HepG2 (cell line): ENCODE measurements around the gene AMIGO1. TPM values are rescaled to one million over a fixed set of nuclear protein-coding genes. Genes with fewer than 3 reads are reported as not detected.

Source experiments
- BRCA1 ChIP-seq: sonication (generic); formaldehyde crosslinking; IDR thresholded peaks from 2 replicates; pipeline ENCODE4 v1.4.0; 2020; ENCODE audit warnings: missing genetic modification reagents
- CHCHD3 ChIP-seq: sonication (generic); formaldehyde crosslinking; IDR thresholded peaks from 2 replicates; pipeline ENCODE4 v1.8.0; 2022; ENCODE audit warnings: mild to moderate bottlenecking, missing genetic modification reagents, moderate library complexity
- KDM6A ChIP-seq: IDR thresholded peaks from 2 replicates; pipeline ENCODE4 v1.6.1; 2016; ENCODE audit warnings: low read depth
- MAZ ChIP-seq, 2 experiments: sonication (generic) in 1 of 2; formaldehyde crosslinking in 1 of 2; IDR thresholded peaks; 2 replicates each; pipeline versions ENCODE4 v1.5.0 to v1.6.1; 2012 to 2020; ENCODE audit warnings: low read depth in 2 of 2, mild to moderate bottlenecking in 2 of 2, borderline replicate concordance in 1 of 2, improper control_type of control experiment in 1 of 2, low read length in 1 of 2, missing genetic modification reagents in 1 of 2, moderate library complexity in 1 of 2
- MTA1 ChIP-seq: sonication (generic); formaldehyde crosslinking; IDR thresholded peaks from 2 replicates; pipeline ENCODE4 v1.4.0; 2020; ENCODE audit warnings: missing genetic modification reagents, mild to moderate bottlenecking, borderline replicate concordance
- NFE2 ChIP-seq: sonication (generic); formaldehyde crosslinking; IDR thresholded peaks from 2 replicates; pipeline ENCODE4 v1.4.0; 2020; ENCODE audit warnings: missing genetic modification reagents
- SMAD3 ChIP-seq: sonication (generic); formaldehyde crosslinking; IDR thresholded peaks from 2 replicates; pipeline ENCODE4 v1.4.0; 2020; ENCODE audit warnings: missing genetic modification reagents
- ZFP36L2 ChIP-seq: sonication (generic); formaldehyde crosslinking; IDR thresholded peaks from 2 replicates; pipeline ENCODE4 v1.4.0; 2020; ENCODE audit warnings: missing genetic modification reagents
- ZNF841 ChIP-seq: sonication (generic); formaldehyde crosslinking; IDR thresholded peaks from 2 replicates; pipeline ENCODE4 v1.8.1; 2023; ENCODE audit warnings: missing genetic modification reagents, borderline replicate concordance
- polyA plus RNA-seq, 8 experiments: library from polyadenylated mRNA; depleted of rRNA in 3 of 8; stranded (reverse) in 7 of 8; unstranded in 1 of 8; fragments of >200 nt; fragmentation: Illumina TruSeq in 4 of 8; extraction: Trizol in 4 of 8; gene quantifications; 2 replicates each; pipeline versions ENCODE4 v1.2.1 to v1.2.3, GENCODE V29; 2011 to 2016; ENCODE audit warnings: low read depth in 4 of 8, missing spikeins in 1 of 8, mixed read lengths in 1 of 8; ENCODE audit not compliant: insufficient read depth in 1 of 8
- total RNA-seq, 5 experiments: library from RNA; depleted of rRNA; stranded (reverse); fragments of >200 nt; fragmentation: Illumina TruSeq; extraction: Trizol; gene quantifications; 2 replicates each; pipeline ENCODE4 v1.2.3, GENCODE V29; 2016; ENCODE audit warnings: low read depth in 1 of 5
- TF ChIP-seq, protein P1 (sequence below): sonication (generic); formaldehyde crosslinking; IDR thresholded peaks from 2 replicates; pipeline ENCODE4 v1.8.0; 2022; ENCODE audit warnings: mild to moderate bottlenecking, missing genetic modification reagents, moderate library complexity
- TF ChIP-seq, protein P2 (sequence below): sonication (generic); formaldehyde crosslinking; IDR thresholded peaks from 2 replicates; pipeline ENCODE4 v1.8.0; 2023; ENCODE audit warnings: mild to moderate bottlenecking, missing genetic modification reagents
- TF ChIP-seq, protein P3 (sequence below): sonication (generic); formaldehyde crosslinking; IDR thresholded peaks from 2 replicates; pipeline ENCODE4 v1.4.0; 2020; ENCODE audit warnings: missing genetic modification reagents
- TF ChIP-seq, protein P4 (sequence below): sonication (generic); formaldehyde crosslinking; IDR thresholded peaks from 2 replicates; pipeline ENCODE4 v1.5.0; 2020; ENCODE audit warnings: missing genetic modification reagents
- TF ChIP-seq, protein P5 (sequence below): sonication (generic); formaldehyde crosslinking; IDR thresholded peaks from 2 replicates; pipeline ENCODE4 v1.8.1; 2023; ENCODE audit warnings: mild to moderate bottlenecking, missing genetic modification reagents
- TF ChIP-seq, protein P6 (sequence below): IDR thresholded peaks from 2 replicates; pipeline ENCODE4 v1.6.1; 2016; ENCODE audit warnings: low read depth, missing genetic modification reagents, missing compliant biosample characterization

Gene AMIGO1
- total and polyA plus RNA-seq, 2 of the 13 experiments (the other 11 are each of a cell fraction or from before 2014, with no cell fraction given), result 0.40 to 1.3 TPM

DNA sequence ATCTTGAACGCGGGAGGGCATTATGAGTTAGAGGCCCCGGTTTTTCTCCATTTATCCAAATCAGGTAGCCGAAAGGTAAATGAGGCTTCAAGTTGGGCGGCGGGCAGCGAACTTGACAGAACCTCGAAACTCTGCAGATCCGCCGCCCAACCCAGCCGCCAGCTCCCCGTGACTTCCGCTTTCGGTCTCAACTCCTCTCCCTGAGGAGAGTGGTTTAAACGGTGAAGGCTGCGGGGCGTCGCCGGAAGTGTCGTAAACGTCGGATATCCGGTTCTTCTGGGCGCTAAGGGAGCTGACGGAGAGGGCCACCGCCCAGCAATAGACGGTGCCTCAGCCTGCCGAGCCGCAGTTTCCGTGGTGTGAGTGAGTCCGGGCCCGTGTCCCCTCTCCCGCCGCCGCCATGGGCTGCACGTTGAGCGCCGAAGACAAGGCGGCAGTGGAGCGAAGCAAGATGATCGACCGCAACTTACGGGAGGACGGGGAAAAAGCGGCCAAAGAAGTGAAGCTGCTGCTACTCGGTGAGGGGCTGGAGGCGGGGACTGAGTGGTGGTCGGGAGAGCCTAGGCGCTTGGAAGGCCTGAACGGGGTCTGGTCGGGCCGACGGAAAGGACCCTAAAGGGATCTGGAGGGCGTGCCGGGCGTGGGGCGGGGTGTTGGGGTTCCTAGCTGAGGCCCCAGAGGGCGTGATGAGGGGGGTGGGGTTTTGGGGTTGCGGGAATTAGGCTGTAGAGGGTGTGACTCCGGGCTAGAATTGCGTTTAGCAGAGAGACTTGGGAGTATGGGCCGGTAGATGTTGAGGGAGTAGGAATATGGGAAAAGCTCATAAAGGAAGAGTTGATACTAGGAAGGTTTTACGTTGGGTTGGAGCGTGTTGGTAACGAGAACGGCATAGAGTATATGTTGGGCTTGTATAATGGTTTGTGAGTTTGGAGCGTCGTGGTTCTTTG lies 39.1 kb upstream of the AMIGO1 start, which contains the start of gene GNAI3 (continued):
- TF ChIP-seq, protein P1, sequence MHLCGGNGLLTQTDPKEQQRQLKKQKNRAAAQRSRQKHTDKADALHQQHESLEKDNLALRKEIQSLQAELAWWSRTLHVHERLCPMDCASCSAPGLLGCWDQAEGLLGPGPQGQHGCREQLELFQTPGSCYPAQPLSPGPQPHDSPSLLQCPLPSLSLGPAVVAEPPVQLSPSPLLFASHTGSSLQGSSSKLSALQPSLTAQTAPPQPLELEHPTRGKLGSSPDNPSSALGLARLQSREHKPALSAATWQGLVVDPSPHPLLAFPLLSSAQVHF (CRISPR knock-in tag), result no peak
- TF ChIP-seq, protein P2, sequence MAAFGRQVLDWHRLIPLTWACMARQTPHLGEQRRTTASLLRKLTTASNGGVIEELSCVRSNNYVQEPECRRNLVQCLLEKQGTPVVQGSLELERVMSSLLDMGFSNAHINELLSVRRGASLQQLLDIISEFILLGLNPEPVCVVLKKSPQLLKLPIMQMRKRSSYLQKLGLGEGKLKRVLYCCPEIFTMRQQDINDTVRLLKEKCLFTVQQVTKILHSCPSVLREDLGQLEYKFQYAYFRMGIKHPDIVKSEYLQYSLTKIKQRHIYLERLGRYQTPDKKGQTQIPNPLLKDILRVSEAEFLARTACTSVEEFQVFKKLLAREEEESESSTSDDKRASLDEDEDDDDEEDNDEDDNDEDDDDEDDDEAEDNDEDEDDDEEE, result no peak
- TF ChIP-seq, protein P3, sequence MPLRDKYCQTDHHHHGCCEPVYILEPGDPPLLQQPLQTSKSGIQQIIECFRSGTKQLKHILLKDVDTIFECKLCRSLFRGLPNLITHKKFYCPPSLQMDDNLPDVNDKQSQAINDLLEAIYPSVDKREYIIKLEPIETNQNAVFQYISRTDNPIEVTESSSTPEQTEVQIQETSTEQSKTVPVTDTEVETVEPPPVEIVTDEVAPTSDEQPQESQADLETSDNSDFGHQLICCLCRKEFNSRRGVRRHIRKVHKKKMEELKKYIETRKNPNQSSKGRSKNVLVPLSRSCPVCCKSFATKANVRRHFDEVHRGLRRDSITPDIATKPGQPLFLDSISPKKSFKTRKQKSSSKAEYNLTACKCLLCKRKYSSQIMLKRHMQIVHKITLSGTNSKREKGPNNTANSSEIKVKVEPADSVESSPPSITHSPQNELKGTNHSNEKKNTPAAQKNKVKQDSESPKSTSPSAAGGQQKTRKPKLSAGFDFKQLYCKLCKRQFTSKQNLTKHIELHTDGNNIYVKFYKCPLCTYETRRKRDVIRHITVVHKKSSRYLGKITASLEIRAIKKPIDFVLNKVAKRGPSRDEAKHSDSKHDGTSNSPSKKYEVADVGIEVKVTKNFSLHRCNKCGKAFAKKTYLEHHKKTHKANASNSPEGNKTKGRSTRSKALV (CRISPR knock-in tag), result no peak
- 0 out of 2 replicates have a peak, but pooled peaks have one; percentile 70 for TF ChIP-seq CHCHD3
- TF ChIP-seq, protein P4, sequence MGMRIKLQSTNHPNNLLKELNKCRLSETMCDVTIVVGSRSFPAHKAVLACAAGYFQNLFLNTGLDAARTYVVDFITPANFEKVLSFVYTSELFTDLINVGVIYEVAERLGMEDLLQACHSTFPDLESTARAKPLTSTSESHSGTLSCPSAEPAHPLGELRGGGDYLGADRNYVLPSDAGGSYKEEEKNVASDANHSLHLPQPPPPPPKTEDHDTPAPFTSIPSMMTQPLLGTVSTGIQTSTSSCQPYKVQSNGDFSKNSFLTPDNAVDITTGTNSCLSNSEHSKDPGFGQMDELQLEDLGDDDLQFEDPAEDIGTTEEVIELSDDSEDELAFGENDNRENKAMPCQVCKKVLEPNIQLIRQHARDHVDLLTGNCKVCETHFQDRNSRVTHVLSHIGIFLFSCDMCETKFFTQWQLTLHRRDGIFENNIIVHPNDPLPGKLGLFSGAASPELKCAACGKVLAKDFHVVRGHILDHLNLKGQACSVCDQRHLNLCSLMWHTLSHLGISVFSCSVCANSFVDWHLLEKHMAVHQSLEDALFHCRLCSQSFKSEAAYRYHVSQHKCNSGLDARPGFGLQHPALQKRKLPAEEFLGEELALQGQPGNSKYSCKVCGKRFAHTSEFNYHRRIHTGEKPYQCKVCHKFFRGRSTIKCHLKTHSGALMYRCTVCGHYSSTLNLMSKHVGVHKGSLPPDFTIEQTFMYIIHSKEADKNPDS (CRISPR knock-in tag), result no peak
- TF ChIP-seq NFE2, result no peak
- TF ChIP-seq MTA1 (CRISPR knock-in tag), result peak; percentile 55; the same call in 1 of the 2 replicates
- TF ChIP-seq ZFP36L2 (CRISPR knock-in tag), result no peak
- peak; percentile 24; the same call in 1 of the 2 replicates for TF ChIP-seq SMAD3 (CRISPR knock-in tag)
- TF ChIP-seq, protein P5, sequence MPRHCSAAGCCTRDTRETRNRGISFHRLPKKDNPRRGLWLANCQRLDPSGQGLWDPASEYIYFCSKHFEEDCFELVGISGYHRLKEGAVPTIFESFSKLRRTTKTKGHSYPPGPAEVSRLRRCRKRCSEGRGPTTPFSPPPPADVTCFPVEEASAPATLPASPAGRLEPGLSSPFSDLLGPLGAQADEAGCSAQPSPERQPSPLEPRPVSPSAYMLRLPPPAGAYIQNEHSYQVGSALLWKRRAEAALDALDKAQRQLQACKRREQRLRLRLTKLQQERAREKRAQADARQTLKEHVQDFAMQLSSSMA (CRISPR knock-in tag), result no peak
- TF ChIP-seq ZNF841 (CRISPR knock-in tag), result no peak
- TF ChIP-seq, protein P6, sequence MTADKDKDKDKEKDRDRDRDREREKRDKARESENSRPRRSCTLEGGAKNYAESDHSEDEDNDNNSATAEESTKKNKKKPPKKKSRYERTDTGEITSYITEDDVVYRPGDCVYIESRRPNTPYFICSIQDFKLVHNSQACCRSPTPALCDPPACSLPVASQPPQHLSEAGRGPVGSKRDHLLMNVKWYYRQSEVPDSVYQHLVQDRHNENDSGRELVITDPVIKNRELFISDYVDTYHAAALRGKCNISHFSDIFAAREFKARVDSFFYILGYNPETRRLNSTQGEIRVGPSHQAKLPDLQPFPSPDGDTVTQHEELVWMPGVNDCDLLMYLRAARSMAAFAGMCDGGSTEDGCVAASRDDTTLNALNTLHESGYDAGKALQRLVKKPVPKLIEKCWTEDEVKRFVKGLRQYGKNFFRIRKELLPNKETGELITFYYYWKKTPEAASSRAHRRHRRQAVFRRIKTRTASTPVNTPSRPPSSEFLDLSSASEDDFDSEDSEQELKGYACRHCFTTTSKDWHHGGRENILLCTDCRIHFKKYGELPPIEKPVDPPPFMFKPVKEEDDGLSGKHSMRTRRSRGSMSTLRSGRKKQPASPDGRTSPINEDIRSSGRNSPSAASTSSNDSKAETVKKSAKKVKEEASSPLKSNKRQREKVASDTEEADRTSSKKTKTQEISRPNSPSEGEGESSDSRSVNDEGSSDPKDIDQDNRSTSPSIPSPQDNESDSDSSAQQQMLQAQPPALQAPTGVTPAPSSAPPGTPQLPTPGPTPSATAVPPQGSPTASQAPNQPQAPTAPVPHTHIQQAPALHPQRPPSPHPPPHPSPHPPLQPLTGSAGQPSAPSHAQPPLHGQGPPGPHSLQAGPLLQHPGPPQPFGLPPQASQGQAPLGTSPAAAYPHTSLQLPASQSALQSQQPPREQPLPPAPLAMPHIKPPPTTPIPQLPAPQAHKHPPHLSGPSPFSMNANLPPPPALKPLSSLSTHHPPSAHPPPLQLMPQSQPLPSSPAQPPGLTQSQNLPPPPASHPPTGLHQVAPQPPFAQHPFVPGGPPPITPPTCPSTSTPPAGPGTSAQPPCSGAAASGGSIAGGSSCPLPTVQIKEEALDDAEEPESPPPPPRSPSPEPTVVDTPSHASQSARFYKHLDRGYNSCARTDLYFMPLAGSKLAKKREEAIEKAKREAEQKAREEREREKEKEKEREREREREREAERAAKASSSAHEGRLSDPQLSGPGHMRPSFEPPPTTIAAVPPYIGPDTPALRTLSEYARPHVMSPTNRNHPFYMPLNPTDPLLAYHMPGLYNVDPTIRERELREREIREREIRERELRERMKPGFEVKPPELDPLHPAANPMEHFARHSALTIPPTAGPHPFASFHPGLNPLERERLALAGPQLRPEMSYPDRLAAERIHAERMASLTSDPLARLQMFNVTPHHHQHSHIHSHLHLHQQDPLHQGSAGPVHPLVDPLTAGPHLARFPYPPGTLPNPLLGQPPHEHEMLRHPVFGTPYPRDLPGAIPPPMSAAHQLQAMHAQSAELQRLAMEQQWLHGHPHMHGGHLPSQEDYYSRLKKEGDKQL (CRISPR knock-in tag), result no peak
- no peak for TF ChIP-seq KDM6A (CRISPR knock-in tag)
- peak; percentile 35; the same call in 1 of the 2 replicates for TF ChIP-seq MAZ (IDR thresholded peaks at IDR 0.05; ENCODE audit: borderline replicate concordance, low read depth, low read length)
- peak; percentile 88 for TF ChIP-seq MAZ (CRISPR knock-in tag; IDR thresholded peaks at IDR 0.05; ENCODE audit: low read depth)
- TF ChIP-seq BRCA1 (CRISPR knock-in tag), result peak; percentile 31; the same call in 1 of the 2 replicates
